B cell (primary cell): Measurements from ENCODE around the gene PEX7. TPM values are rescaled to one million over a fixed set of nuclear protein-coding genes. Genes with fewer than 3 reads are reported as not detected.

Source experiments
- ATAC-seq: fragments of 200-7000 bp; cut with Tn5 transposase; one replicate; pipeline ENCODE4 v1.10.0; 2021; ENCODE audit warnings: low read depth, mild to moderate bottlenecking, moderate number of reproducible peaks, moderate library complexity
- CTCF ChIA-PET: fragments of 350-600 bp; sonication (Branson Sonifier 250); formaldehyde crosslinking; loops from one replicate; lab custom pipeline; 2021; ENCODE audit warnings: antibody characterized with exemption, inconsistent platforms; lab: Charles Lee
- POLR2A ChIA-PET: fragments of 350-600 bp; sonication (Branson Sonifier 250); formaldehyde crosslinking; loops from one replicate; lab custom pipeline; 2021; ENCODE audit warnings: antibody characterized with exemption; lab: Charles Lee
- DNase-seq: peaks from one replicate; pipeline ENCODE4 v3.0.0; 2013
- H2AFZ ChIP-seq: 2 replicates; pipeline ENCODE4 v1.6.1; 2012; ENCODE audit warnings: mild to moderate bottlenecking, low read depth, low read length; ENCODE audit not compliant: insufficient read depth, poor library complexity, severe bottlenecking
- H3K27ac ChIP-seq, 2 donors: 1 replicate in 1 of 2; 2 replicates in 1 of 2; pipeline ENCODE4 v1.5.1; 2012 to 2013; ENCODE audit warnings: low read length in 2 of 2, mild to moderate bottlenecking in 2 of 2, moderate library complexity in 1 of 2
- H3K27me3 ChIP-seq, 4 experiments: fragments of 200-600 bp in 1 of 4; sonication (generic) in 1 of 4; replicated peaks in 1 of 4; 1 replicate in 2 of 4; 2 replicates in 2 of 4; pipeline versions ENCODE4 v1.6.1 to v1.7.0; 2013 to 2016; ENCODE audit warnings: low read length in 3 of 4, mild to moderate bottlenecking in 2 of 4, mixed read lengths in 1 of 4, moderate library complexity in 1 of 4; ENCODE audit not compliant: insufficient read depth in 4 of 4, control insufficient read depth in 3 of 4; ENCODE audit errors: control extremely low read depth in 1 of 4
- H3K36me3 ChIP-seq, 2 experiments: replicated peaks in 1 of 2; 1 replicate in 1 of 2; 2 replicates in 1 of 2; pipeline versions ENCODE4 v1.6.1 to v1.7.1; 2013; ENCODE audit warnings: low read length in 1 of 2; ENCODE audit not compliant: insufficient read depth in 2 of 2, control insufficient read depth in 1 of 2; ENCODE audit errors: control extremely low read depth in 1 of 2, extremely low read depth in 1 of 2
- H3K4me1 ChIP-seq, 2 donors: fragments of 200-600 bp in 1 of 2; sonication (generic) in 1 of 2; 1 replicate in 1 of 2; 2 replicates in 1 of 2; pipeline versions ENCODE4 v1.5.1 to v1.6.1; 2013 to 2017; ENCODE audit warnings: low read length in 2 of 2; ENCODE audit not compliant: control insufficient read depth in 2 of 2, insufficient read depth in 2 of 2
- H3K4me2 ChIP-seq: replicated peaks from 2 replicates; pipeline ENCODE3; 2012; ENCODE audit warnings: mild to moderate bottlenecking, low read depth, low read length; ENCODE audit not compliant: poor library complexity, severe bottlenecking
- H3K4me3 ChIP-seq, 5 experiments: fragments of 200-600 bp in 1 of 5; sonication (generic) in 1 of 5; 1 replicate in 3 of 5; 2 replicates in 2 of 5; pipeline versions ENCODE4 v1.5.1 to v1.7.0; 2011 to 2016; ENCODE audit warnings: low read length in 4 of 5, mild to moderate bottlenecking in 4 of 5, low read depth in 2 of 5, control low read depth in 1 of 5, moderate library complexity in 1 of 5; ENCODE audit not compliant: insufficient read depth in 1 of 5; ENCODE audit errors: control extremely low read depth in 1 of 5, extremely low read depth in 1 of 5
- H3K79me2 ChIP-seq: fragments of 200-600 bp; sonication (generic); one replicate; pipeline ENCODE4 v1.6.0; 2016; ENCODE audit warnings: low read length; ENCODE audit not compliant: control insufficient read depth, insufficient read depth
- H3K9ac ChIP-seq: fragments of 200-600 bp; sonication (generic); 2 replicates; pipeline ENCODE4 v1.6.1; 2017; ENCODE audit warnings: mild to moderate bottlenecking, low read length, moderate library complexity
- H3K9me3 ChIP-seq, 3 donors: one replicate each; pipeline versions ENCODE4 v1.6.1 to v1.7.1; 2013; ENCODE audit warnings: low read length in 2 of 3; ENCODE audit not compliant: control insufficient read depth in 2 of 3, insufficient read depth in 1 of 3; ENCODE audit errors: control extremely low read depth in 1 of 3
- H4K20me1 ChIP-seq: 2 replicates; pipeline ENCODE4 v1.6.0; 2012; ENCODE audit warnings: mild to moderate bottlenecking, low read length; ENCODE audit not compliant: insufficient read depth, control insufficient read depth, poor library complexity, severe bottlenecking
- H3K27ac Mint-ChIP-seq: one replicate; pipeline ENCODE4 v1.8.0; 2021; ENCODE audit warnings: mixed read lengths
- H3K27me3 Mint-ChIP-seq: one replicate; pipeline ENCODE4 v1.8.0; 2021; ENCODE audit warnings: mixed read lengths
- H3K4me1 Mint-ChIP-seq: one replicate; pipeline ENCODE4 v1.8.0; 2021; ENCODE audit warnings: mixed read lengths
- H3K4me3 Mint-ChIP-seq: one replicate; pipeline ENCODE4 v1.8.0; 2021; ENCODE audit warnings: mixed read lengths
- H3K9me3 Mint-ChIP-seq: one replicate; pipeline ENCODE4 v1.8.0; 2022; ENCODE audit warnings: mixed read lengths; ENCODE audit not compliant: insufficient read depth
- EZH2 ChIP-seq: IDR thresholded peaks from 2 replicates; pipeline ENCODE4 v1.6.1; 2012; ENCODE audit warnings: borderline replicate concordance, low read depth, mild to moderate bottlenecking, moderate library complexity, low read length; ENCODE audit not compliant: insufficient read depth, poor library complexity, severe bottlenecking
- WGBS: methylation state at CpG from one replicate; pipeline ENCODE4 v1.1.5; 2013; ENCODE audit warnings: missing lambda C conversion rate; ENCODE audit not compliant: insufficient coverage; 5-methylcytosine and 5-hydroxymethylcytosine counted together
- intact Hi-C: fragments of 100-400 bp; cut with micrococcal nuclease; formaldehyde crosslinking; loops from one replicate; pipeline ENCODE4 v1.10.0; 2022
- polyA plus RNA-seq: library from polyadenylated mRNA; depleted of rRNA; stranded (reverse); fragments of >200 nt; gene quantifications from 2 replicates; pipeline ENCODE4 v1.2.3, GENCODE V29; 2012
- total RNA-seq, 2 donors: library from RNA; stranded (reverse); fragments of 120-200 nt in 1 of 2; gene quantifications; 1 replicate in 1 of 2; 2 replicates in 1 of 2; pipeline versions ENCODE4 v1.2.3 to v1.2.4, GENCODE V29; 2013 to 2022
- TF ChIP-seq, protein P1 (sequence below): fragments of 200-600 bp; IDR thresholded peaks from one replicate; pipeline ENCODE4 v1.8.0; 2022; ENCODE audit warnings: antibody characterized with exemption, mild to moderate bottlenecking

PEX7 gene
- total and polyA plus RNA-seq, 2 donors (not counting 1 experiment from before 2014, with no cell fraction given) = 3.9 TPM

DNA sequence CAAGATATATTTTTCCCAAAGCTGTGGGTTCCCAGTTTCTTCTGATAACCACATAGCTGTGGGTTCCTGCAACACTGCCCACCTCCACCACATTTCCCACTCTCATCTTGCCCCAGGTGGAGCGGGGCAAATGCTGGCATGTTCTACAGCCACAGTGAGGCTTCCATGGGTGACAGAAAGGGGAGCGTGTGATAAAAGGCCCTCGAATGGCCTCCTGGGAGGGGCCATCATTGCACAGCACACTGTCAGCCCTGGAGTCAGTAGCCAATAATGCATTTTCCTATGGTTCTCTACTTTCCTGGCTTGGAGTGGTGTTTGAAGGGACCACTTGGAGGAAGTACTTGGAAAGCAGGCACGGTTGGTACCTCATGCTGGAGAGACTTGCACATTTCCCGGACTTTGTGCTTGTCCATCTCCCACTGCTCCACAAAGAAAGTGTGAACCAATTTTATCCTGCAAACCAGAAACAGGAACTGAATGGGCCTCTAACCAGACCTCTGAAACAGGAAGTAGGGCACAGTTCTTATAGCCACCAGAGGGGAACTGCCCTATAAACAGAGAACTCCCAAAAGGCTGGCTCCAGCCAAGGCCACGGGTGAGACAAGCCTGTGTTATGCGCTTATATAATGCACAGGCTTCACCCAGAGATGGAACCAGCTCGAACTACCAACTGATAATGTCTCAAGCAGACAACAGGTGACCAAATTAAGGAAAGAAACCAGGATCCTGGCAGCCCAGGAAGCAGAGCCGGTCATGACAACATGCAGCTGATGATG lies 38.7 kb upstream of the PEX7 start:
- H3K9ac ChIP-seq = peak overlapping the region; percentile 62
- H3K27me3 Mint-ChIP-seq = no peaks in the 10 kb centered on the region
- peaks cover 59 to 61% of the 10 kb centered on the region in 2 donors for H3K4me1 ChIP-seq
- peak; percentile 82 for DNase-seq
- H3K27me3 ChIP-seq = no peaks in the 10 kb centered on the region
- peak overlapping the region; percentile 41 for H2AFZ ChIP-seq
- peak overlapping the region; percentile 98 for H3K27ac Mint-ChIP-seq
- peak; percentile 96 for ATAC-seq
- peaks cover 5% of the 10 kb centered on the region for H4K20me1 ChIP-seq
- peaks cover 3% of the 10 kb centered on the region for H3K9me3 Mint-ChIP-seq
- peaks cover 0 to 3% of the 10 kb centered on the region in 2 experiments for H3K36me3 ChIP-seq
- intact Hi-C loops = loop anchor here (1.0 kb wide), 2 partner anchors 9 to 16 kb away; partner anchors contain the start of gene MAP3K5
- peaks cover 0 to under 1% (median under 1%) of the 10 kb centered on the region in 3 donors for H3K9me3 ChIP-seq
- peak overlapping the region; percentile 79 for H3K4me2 ChIP-seq
- WGBS = 24% methylated on average over 5 of the region's 9 CpGs
- ChIA-PET POLR2A (interaction anchor here (1.0 kb wide), 2 partner anchors 19 to 21 kb away, joined by 4 to 5 read pairs; no protein-coding TSS in a partner anchor), CTCF (interaction anchor here (1.1 to 3.6 kb wide), 8 partner anchors 9 to 139 kb away, joined by 5 to 37 read pairs (median 7); partner anchors contain the start of gene MAP3K5)
- H3K4me3 ChIP-seq = peak overlapping the region; percentile 37 to 63 (median 58)
- peaks cover 77% of the 10 kb centered on the region for H3K4me1 Mint-ChIP-seq
- TF ChIP-seq EZH2 = no peak
- TF ChIP-seq, protein P1, sequence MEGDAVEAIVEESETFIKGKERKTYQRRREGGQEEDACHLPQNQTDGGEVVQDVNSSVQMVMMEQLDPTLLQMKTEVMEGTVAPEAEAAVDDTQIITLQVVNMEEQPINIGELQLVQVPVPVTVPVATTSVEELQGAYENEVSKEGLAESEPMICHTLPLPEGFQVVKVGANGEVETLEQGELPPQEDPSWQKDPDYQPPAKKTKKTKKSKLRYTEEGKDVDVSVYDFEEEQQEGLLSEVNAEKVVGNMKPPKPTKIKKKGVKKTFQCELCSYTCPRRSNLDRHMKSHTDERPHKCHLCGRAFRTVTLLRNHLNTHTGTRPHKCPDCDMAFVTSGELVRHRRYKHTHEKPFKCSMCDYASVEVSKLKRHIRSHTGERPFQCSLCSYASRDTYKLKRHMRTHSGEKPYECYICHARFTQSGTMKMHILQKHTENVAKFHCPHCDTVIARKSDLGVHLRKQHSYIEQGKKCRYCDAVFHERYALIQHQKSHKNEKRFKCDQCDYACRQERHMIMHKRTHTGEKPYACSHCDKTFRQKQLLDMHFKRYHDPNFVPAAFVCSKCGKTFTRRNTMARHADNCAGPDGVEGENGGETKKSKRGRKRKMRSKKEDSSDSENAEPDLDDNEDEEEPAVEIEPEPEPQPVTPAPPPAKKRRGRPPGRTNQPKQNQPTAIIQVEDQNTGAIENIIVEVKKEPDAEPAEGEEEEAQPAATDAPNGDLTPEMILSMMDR = peak; percentile 42
- H3K27ac ChIP-seq = peak overlapping the region; percentile 57 to 80
- H3K79me2 ChIP-seq = peaks cover 96% of the 10 kb centered on the region
- H3K4me3 Mint-ChIP-seq = peak overlapping the region; percentile 98
